Neural cell (in vitro differentiated cells): ENCODE measurements around the gene MPZL1.

Source experiments
- CTCF ChIP-seq: fragments of 450-650 bp; IDR thresholded peaks from 2 replicates; pipeline ENCODE4 v1.5.1; 2014; ENCODE audit warnings: antibody characterized with exemption, mild to moderate bottlenecking, moderate library complexity; ENCODE audit not compliant: poor library complexity, severe bottlenecking
- EZH2 ChIP-seq: fragments of 200-600, 300-800 bp; shearing (Covaris generic), sonication (generic); IDR thresholded peaks from 2 replicates; pipeline ENCODE4 v1.6.1; 2014; ENCODE audit warnings: antibody characterized with exemption, low read length, borderline replicate concordance, mild to moderate bottlenecking; ENCODE audit not compliant: insufficient read depth, poor library complexity, severe bottlenecking
- MXI1 ChIP-seq: fragments of 450-650 bp; conservative IDR thresholded peaks from 2 replicates; pipeline ENCODE4 v1.6.1; 2014; ENCODE audit warnings: antibody characterized with exemption, mild to moderate bottlenecking; ENCODE audit not compliant: poor library complexity, severe bottlenecking
- POLR2AphosphoS5 ChIP-seq: IDR thresholded peaks from 2 replicates; pipeline ENCODE4 v1.6.1; 2012
- SMC3 ChIP-seq: fragments of 450-650 bp; conservative IDR thresholded peaks from 2 replicates; pipeline ENCODE4 v1.6.1; 2014; ENCODE audit warnings: antibody characterized with exemption, mild to moderate bottlenecking, moderate library complexity; ENCODE audit not compliant: poor library complexity
- TAF1 ChIP-seq: IDR thresholded peaks from 2 replicates; pipeline ENCODE4 v1.6.1; 2012; ENCODE audit warnings: low read depth

GRCh38 chr1:167789501-167789900 is 67.7 kb downstream of the MPZL1 start:
- no peak for TF ChIP-seq CTCF
- TF ChIP-seq POLR2AphosphoS5 = no peak
- no peak for TF ChIP-seq EZH2
- no peak for TF ChIP-seq TAF1
- TF ChIP-seq SMC3 = no peak
- no peak for TF ChIP-seq MXI1
